GM21737 (cell line): ENCODE measurements around the gene GDPD5.

ENCODE experiments used
- ATAC-seq: cut with Tn5 transposase; IDR thresholded peaks from one replicate; pipeline ENCODE4 v1.9.1; 2021; ENCODE audit warnings: mild to moderate bottlenecking, moderate library complexity; ENCODE audit not compliant: unreplicated experiment

Gene GDPD5

DNA sequence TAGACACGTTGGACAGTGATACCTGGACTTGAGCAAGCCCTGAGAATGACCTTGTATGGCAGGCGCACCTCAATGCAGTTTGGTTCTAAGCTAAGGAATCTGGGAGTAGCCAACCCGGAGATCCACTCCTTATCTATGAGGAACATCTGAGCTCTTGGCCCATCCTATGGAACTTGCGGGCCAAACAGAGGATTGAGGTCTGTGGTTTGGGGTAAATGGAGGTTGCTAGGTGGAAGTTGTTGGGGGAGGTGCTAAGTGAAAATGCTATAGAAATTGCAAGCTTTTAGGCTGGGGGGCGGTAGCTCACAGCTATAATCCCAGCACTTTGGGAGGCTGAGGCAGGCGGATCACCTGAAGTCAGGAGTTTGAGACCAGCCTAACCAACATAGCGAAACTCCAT, 8.9 kb downstream of the GDPD5 start:
- ATAC-seq = no peak

- no peak for ATAC-seq
Observed at GRCh38 chr11:75516140-75516539, 9.6 kb downstream of the GDPD5 start.

GRCh38 chr11:75514596-75514995, 11.1 kb downstream of the GDPD5 start:
- no peak for ATAC-seq

GRCh38 chr11:75513250-75513649, 12.5 kb downstream of the GDPD5 start:
- ATAC-seq = no peak

DNA sequence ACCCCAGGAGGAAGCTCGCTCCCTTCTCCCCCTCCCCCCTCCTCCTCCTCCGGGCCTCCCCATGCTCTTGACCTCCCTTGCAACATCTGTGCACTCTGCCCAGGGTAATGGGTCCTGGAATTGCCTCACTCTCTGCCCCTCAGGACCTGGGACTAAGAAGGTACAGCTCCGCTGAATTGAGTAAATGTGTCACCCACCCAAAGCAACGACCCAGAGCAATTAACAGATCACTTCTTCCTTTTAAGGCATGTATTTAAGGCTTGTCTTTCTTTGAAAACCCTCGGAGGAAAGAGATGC, 15.1 kb downstream of the GDPD5 start:
- no peak for ATAC-seq

- ATAC-seq = no peak
Observed at GRCh38 chr11:75510004-75510722, 15.6 kb downstream of the GDPD5 start.

GRCh38 chr11:75509020-75509720, 16.6 kb downstream of the GDPD5 start:
- no peak for ATAC-seq

- ATAC-seq = no peak
Observed at GRCh38 chr11:75508051-75508561, 17.6 kb downstream of the GDPD5 start.

DNA sequence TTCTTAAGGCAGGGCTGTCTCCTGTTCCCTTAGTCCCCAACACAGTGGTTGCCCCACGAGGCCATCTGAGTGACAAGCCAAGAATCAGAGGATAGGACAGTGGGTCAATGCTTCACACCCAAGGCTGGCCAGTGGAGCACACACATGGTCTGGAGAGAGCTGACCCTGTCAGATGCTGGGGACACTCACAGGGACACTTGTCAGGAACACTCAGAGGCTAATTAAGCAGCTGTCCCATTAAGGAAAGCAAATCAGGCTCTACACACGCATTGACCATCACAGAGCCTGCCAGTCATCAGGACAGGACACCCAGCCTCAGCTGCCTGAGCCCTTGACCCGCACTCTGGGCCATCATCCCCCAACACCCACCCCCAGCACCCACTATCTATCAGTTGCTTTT, 18.2 kb downstream of the GDPD5 start:
- no peak for ATAC-seq

GRCh38 chr11:75506827-75507226, 18.9 kb downstream of the GDPD5 start:
- no peak for ATAC-seq

DNA sequence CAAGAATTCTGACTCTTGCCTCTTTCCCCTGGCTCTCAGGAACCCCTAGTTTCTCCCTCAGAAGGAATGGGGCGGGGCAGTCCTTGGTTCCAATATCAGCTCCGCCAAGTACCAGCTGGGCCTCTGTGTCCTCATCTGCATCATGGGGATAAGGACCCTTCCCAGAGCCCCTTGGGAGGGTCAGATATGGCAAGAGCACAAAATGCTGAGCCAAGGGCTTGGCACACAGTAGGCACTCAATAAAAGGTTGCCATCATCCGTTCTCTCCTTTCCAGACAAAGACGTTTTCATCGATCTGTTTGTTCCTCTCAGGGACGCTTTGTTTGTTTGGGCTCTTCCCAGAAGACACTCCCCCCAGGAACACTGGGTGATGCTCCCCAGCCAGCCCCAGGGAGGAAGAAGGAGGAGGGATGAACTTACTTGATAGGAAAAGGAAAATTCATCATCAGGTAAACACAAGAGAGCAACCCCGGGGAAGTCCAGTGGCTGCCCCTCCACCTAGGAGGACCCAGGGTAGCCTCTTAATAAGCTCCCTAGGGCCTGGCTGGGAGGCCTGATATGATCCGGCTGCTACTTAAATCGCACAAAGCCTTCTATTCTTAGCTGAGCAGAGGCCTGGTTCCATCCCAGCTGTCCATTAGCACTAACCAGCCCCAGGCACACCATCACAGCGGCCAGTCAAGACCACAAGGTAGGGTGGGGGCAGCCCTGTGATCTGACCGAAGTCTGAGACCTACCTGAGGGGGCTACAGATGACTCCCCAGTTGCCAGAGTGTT, 19.6 kb downstream of the GDPD5 start:
- ATAC-seq = no peak

DNA sequence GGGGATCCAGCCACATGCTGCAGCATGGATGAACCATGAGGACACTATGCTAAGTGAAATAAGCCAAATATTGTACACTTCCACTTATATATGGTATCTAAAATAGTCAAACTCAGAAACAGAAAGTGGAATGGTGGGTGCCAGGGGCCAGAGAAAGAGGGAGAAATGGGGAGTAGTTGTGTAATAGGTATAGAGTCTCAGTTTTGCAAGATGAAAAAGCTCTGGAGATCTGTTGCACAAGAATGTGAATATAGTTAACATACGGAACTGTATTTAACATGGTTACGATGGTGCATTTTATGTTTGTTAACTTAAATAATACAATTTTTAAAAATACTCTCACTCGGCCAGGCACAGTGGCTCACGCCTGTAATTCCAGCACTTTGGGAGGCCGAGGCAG, 21.2 kb downstream of the GDPD5 start:
- ATAC-seq = no peak

GRCh38 chr11:75503531-75504099, 22.1 kb downstream of the GDPD5 start:
- no peak for ATAC-seq

- ATAC-seq = no peak
Observed at GRCh38 chr11:75502138-75502537, 23.6 kb downstream of the GDPD5 start.

- ATAC-seq = no peak
Observed at GRCh38 chr11:75500742-75501141, 25.0 kb downstream of the GDPD5 start.

DNA sequence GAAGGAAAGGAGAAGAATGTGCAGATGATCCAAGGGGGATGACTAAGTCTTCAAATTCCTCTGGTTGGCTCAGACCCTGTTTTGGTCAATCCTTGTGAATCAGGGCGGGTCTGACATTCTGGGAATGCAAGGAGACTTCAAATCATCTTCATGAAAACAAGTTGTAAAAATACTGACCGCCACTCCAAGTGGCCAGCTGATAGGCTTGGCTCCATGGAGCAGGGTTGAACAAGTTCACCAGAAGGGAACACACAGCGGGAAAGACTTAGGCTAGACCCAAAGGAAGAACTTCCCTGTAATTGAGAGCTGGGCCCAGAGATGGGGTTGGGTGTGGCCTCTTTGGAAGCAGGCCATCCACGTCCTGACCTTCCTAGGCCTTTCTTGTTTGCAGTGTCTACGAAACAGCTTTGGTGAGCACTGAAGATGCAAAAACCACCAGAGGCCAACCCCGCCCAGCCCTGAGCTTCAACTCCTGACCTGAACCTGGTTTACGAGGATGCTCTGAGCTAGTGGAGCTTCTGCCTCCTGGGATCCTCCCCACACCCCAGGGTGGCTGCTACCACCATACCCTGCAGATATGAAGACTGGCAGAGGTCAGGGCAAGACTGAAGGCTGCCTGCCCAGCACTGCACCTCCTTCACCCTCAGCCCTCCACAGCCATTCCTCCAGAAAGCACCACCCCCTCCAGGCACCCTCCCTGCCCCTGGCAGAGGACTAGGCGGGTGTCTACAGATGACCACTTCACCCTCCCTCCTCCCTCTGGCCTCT, 26.1 kb downstream of the GDPD5 start:
- ATAC-seq = no peak

DNA sequence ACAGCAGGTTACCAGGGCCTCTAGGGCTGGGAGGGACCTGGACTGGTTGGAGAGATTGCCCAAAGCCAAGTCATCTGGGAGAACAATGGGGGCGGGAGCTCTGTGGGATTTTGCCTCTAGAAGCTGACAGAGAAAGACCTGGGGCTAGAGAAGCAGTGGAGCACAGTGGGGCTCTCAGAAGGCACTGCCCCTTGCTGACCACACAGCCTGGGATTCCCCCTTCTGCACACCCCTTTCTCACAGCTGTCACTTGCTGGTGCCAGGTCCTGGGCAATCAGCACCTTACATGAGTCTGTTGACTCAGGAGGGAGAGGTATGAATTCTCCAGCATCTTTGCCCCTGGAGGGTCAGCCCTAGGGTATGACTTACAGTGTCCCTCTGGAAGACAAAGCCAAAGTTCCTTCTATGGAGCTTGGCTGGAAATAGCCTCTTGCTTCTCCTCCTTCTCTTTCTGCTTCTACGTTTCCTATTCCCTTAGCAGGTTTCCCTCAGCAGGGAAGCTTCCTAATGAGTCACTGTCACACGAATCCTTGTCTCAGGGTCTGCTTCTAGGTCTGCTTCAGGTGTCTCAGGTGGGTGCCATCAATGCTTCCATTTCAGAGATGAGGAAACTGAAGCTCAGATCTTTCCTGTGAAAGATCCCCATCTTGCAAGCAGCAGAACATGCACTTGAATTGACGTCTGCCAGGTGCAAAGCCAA, 27.0 kb downstream of the GDPD5 start:
- ATAC-seq = no peak

GRCh38 chr11:75497788-75498409, 27.8 kb downstream of the GDPD5 start:
- no peak for ATAC-seq

- ATAC-seq = no peak
Observed at GRCh38 chr11:75496305-75496752, 29.4 kb downstream of the GDPD5 start.
